Neuronal stem cell (in vitro differentiated cells): ENCODE measurements around the gene CPNE4.
A peak's percentile ranks its signal among the peaks of the same experiment; 100 is the strongest.

Source experiments
- DNase-seq: peaks from one replicate; pipeline ENCODE4 v3.0.0-alpha.2; 2013; ENCODE audit warnings: low spot score
- H2AFZ ChIP-seq: one replicate; pipeline ENCODE4 v1.6.1; 2013; ENCODE audit warnings: mild to moderate bottlenecking, low read length, inconsistent platforms
- H2AK5ac ChIP-seq: 2 replicates; pipeline ENCODE4 v1.6.1; 2013; ENCODE audit warnings: low read depth, mild to moderate bottlenecking, inconsistent platforms, low read length, moderate library complexity, mixed read lengths
- H2BK120ac ChIP-seq: 2 replicates; pipeline ENCODE4 v1.6.1; 2013; ENCODE audit warnings: low read depth, mild to moderate bottlenecking, inconsistent platforms, low read length, moderate library complexity, mixed read lengths
- H2BK12ac ChIP-seq: one replicate; pipeline ENCODE4 v1.6.1; 2013; ENCODE audit warnings: low read length, inconsistent platforms
- H2BK15ac ChIP-seq: 2 replicates; pipeline ENCODE4 v1.6.1; 2013; ENCODE audit warnings: mild to moderate bottlenecking, low read length, inconsistent platforms, mixed read lengths
- H2BK5ac ChIP-seq: one replicate; pipeline ENCODE4 v1.6.1; 2013; ENCODE audit warnings: inconsistent platforms, mild to moderate bottlenecking, low read length, moderate library complexity
- H3K14ac ChIP-seq: one replicate; pipeline ENCODE4 v1.6.1; 2013; ENCODE audit warnings: low read length, inconsistent platforms
- H3K18ac ChIP-seq: 2 replicates; pipeline ENCODE4 v1.6.1; 2013; ENCODE audit warnings: low read length, inconsistent platforms
- H3K23ac ChIP-seq: 2 replicates; pipeline ENCODE4 v1.6.1; 2013; ENCODE audit warnings: low read depth, mild to moderate bottlenecking, mixed read lengths, low read length, inconsistent platforms; ENCODE audit not compliant: poor library complexity
- H3K27ac ChIP-seq: replicated peaks from 3 replicates; pipeline ENCODE4 v1.5.1; 2013; ENCODE audit warnings: low read length, inconsistent platforms
- H3K27me3 ChIP-seq, 3 experiments: 2 replicates each; pipeline ENCODE4 v1.6.1; 2013; ENCODE audit warnings: low read length in 3 of 3, mild to moderate bottlenecking in 2 of 3, inconsistent platforms in 1 of 3, low read depth in 1 of 3, mixed read lengths in 1 of 3, moderate library complexity in 1 of 3; ENCODE audit not compliant: control insufficient read depth in 3 of 3, insufficient read depth in 3 of 3
- H3K36me3 ChIP-seq, 2 donors: replicated peaks in 1 of 2; 2 replicates each; pipeline ENCODE4 v1.6.1; 2013; ENCODE audit warnings: low read length in 2 of 2; ENCODE audit not compliant: control insufficient read depth in 2 of 2, insufficient read depth in 2 of 2
- H3K4ac ChIP-seq: 2 replicates; pipeline ENCODE4 v1.6.1; 2013; ENCODE audit warnings: inconsistent platforms, mild to moderate bottlenecking, low read length, moderate library complexity
- H3K4me1 ChIP-seq, 2 donors: 1 replicate in 1 of 2; 2 replicates in 1 of 2; pipeline ENCODE4 v1.6.1; 2013; ENCODE audit warnings: low read length in 2 of 2, low read depth in 1 of 2; ENCODE audit not compliant: control insufficient read depth in 2 of 2, insufficient read depth in 1 of 2
- H3K4me2 ChIP-seq: one replicate; pipeline ENCODE4 v1.6.1; 2013; ENCODE audit warnings: mild to moderate bottlenecking, low read length, inconsistent platforms; ENCODE audit not compliant: insufficient read depth, poor library complexity, severe bottlenecking
- H3K4me3 ChIP-seq, 2 donors: 2 replicates each; pipeline ENCODE4 v1.5.1; 2013; ENCODE audit warnings: low read length in 2 of 2, mild to moderate bottlenecking in 2 of 2, inconsistent platforms in 1 of 2, moderate library complexity in 1 of 2
- H3K79me1 ChIP-seq: one replicate; pipeline ENCODE4 v1.6.1; 2013; ENCODE audit warnings: low read depth, mild to moderate bottlenecking, inconsistent platforms, low read length, moderate library complexity
- H3K9ac ChIP-seq: one replicate; pipeline ENCODE4 v1.6.1; 2013; ENCODE audit warnings: mild to moderate bottlenecking, low read depth, low read length, inconsistent platforms; ENCODE audit not compliant: poor library complexity
- H3K9me3 ChIP-seq, 2 donors: replicated peaks in 1 of 2; 2 replicates each; pipeline versions ENCODE3 to v1.6.1; 2013; ENCODE audit warnings: low read length in 2 of 2, mild to moderate bottlenecking in 2 of 2, inconsistent platforms in 1 of 2, low read depth in 1 of 2, mixed read lengths in 1 of 2, moderate library complexity in 1 of 2; ENCODE audit not compliant: control insufficient read depth in 2 of 2, insufficient read depth in 1 of 2
- H4K8ac ChIP-seq: one replicate; pipeline ENCODE4 v1.6.1; 2013; ENCODE audit warnings: low read depth, mild to moderate bottlenecking, inconsistent platforms, low read length, moderate library complexity
- H4K91ac ChIP-seq: one replicate; pipeline ENCODE4 v1.6.1; 2013; ENCODE audit warnings: low read length, low read depth, mild to moderate bottlenecking, inconsistent platforms; ENCODE audit not compliant: poor library complexity
- WGBS, 2 donors: extraction: QIAGEN DNeasy Blood & Tissue Kit; methylation state at CpG; one replicate each; pipeline ENCODE4 v1.1.7; 2013; ENCODE audit warnings: missing lambda C conversion rate in 2 of 2, mixed read lengths in 1 of 2; ENCODE audit not compliant: insufficient read length in 2 of 2, insufficient replicate concordance in 1 of 2; ENCODE audit errors: extremely low coverage in 2 of 2; 5-methylcytosine and 5-hydroxymethylcytosine counted together

CPNE4 gene

DNA sequence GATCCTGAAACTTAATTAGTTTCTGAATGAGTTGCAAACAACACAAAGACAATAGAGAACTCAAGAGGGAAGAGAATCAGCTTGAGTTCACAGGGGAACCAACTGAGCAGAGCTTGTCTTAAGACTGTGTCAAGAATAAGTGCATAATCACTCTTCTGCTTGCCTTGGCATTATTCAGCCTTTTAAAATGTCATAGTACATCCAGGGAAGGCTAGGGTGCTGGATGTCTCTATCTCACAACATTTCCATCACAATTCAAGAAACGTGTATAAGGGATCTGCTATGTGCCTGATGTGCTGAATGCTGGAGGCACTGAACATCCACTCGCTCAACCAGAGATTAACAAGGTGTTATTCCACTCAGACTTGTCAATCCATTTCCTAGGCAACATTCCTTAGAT lies 122.6 kb downstream of the CPNE4 start:
- peaks cover 0 to 3% of the 10 kb centered on the region in 2 donors for H3K4me1 ChIP-seq
- no peak overlapping the region for H3K23ac ChIP-seq
- H2BK120ac ChIP-seq, result no peak overlapping the region
- H3K27me3 ChIP-seq, result no peaks in the 10 kb centered on the region
- no peak overlapping the region for H3K14ac ChIP-seq
- no CpG with 5 or more reads among the region's 2 CpGs for WGBS, 2 donors
- H3K9ac ChIP-seq, result no peak overlapping the region
- H2BK5ac ChIP-seq, result no peak overlapping the region
- no peak overlapping the region for H3K18ac ChIP-seq
- H3K36me3 ChIP-seq, result no peaks in the 10 kb centered on the region
- no peak overlapping the region for H3K4me2 ChIP-seq
- H3K4me3 ChIP-seq, result no peak overlapping the region
- no peak overlapping the region for H3K27ac ChIP-seq
- no peak overlapping the region for H3K4ac ChIP-seq
- H3K9me3 ChIP-seq, result no peaks in the 10 kb centered on the region
- no peak overlapping the region for H2BK15ac ChIP-seq
- DNase-seq, result no peak
- H3K79me1 ChIP-seq, result no peaks in the 10 kb centered on the region
- no peak overlapping the region for H4K91ac ChIP-seq
- no peak overlapping the region for H4K8ac ChIP-seq
- H2AK5ac ChIP-seq, result no peak overlapping the region
- H2AFZ ChIP-seq, result no peak overlapping the region
- no peak overlapping the region for H2BK12ac ChIP-seq

DNA sequence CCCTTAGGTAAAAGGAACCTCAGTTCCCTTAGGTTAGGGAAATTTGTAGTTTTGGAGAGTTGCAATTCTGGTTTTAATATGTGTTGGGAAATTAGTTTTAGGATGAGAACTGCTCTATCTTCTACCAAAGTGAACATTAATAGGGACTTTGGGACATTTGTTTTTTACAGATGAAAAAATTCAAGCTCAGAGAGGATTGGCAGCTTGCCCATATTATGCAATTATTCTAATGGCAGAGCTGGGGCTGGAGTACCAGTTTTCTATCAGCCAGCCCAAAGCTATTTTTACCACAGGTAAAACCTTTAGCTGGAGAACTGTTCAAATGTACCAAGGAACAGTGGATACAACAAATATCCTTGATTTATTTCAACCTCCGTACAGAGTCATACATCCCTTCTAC lies 127.0 kb downstream of the CPNE4 start:
- no peaks in the 10 kb centered on the region for H3K36me3 ChIP-seq
- peaks cover 0 to 1% (median 0%) of the 10 kb centered on the region in 3 experiments for H3K27me3 ChIP-seq
- peaks cover 3 to 7% of the 10 kb centered on the region in 2 donors for H3K4me1 ChIP-seq
- no peaks in the 10 kb centered on the region for H3K9me3 ChIP-seq
- H3K27ac ChIP-seq, result no peak overlapping the region
- WGBS, 2 donors, result no CpG with 5 or more reads among the region's 1 CpG
- H3K4ac ChIP-seq, result no peak overlapping the region
- no peak overlapping the region for H2AK5ac ChIP-seq
- H4K8ac ChIP-seq, result no peak overlapping the region
- H2BK12ac ChIP-seq, result no peak overlapping the region
- H2BK5ac ChIP-seq, result no peak overlapping the region
- no peak overlapping the region for H3K9ac ChIP-seq
- no peak overlapping the region for H3K4me3 ChIP-seq
- DNase-seq, result no peak
- H3K4me2 ChIP-seq, result no peak overlapping the region
- H3K79me1 ChIP-seq, result no peaks in the 10 kb centered on the region
- no peak overlapping the region for H3K23ac ChIP-seq
- H2BK120ac ChIP-seq, result no peak overlapping the region
- H3K14ac ChIP-seq, result no peak overlapping the region
- no peak overlapping the region for H2AFZ ChIP-seq
- H2BK15ac ChIP-seq, result no peak overlapping the region
- no peak overlapping the region for H4K91ac ChIP-seq
- H3K18ac ChIP-seq, result no peak overlapping the region

DNA sequence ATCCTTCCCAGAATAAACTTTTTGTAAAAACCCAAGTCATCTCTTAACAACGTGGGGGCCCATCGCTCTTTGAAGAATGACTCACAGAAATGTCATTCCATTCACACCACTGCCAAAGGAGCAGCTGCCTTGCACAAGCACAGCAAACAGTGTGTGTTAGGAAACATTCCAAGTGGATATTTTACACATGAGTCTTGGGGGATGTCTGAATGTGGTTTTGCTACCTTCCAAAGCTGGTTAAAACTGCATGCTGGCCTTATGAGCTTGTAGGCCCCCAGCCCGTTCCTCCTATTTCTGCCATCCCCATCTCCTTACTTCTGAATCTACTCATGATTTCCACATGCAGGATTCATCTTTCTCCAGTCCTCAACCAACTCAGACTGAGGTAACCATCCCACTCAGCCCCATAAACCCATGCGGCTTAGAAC lies 130.8 kb downstream of the CPNE4 start:
- H2BK5ac ChIP-seq, result no peak overlapping the region
- H3K9me3 ChIP-seq, result no peaks in the 10 kb centered on the region
- no peak overlapping the region for H3K14ac ChIP-seq
- H2BK15ac ChIP-seq, result no peak overlapping the region
- H3K23ac ChIP-seq, result no peak overlapping the region
- H3K27ac ChIP-seq, result no peak overlapping the region
- H3K36me3 ChIP-seq, result no peaks in the 10 kb centered on the region
- H3K9ac ChIP-seq, result no peak overlapping the region
- H3K4ac ChIP-seq, result no peak overlapping the region
- H3K4me2 ChIP-seq, result no peak overlapping the region
- peaks cover 0 to 7% of the 10 kb centered on the region in 2 donors for H3K4me1 ChIP-seq
- H2AFZ ChIP-seq, result peak overlapping the region; percentile 33
- peaks cover 0 to 1% (median 0%) of the 10 kb centered on the region in 3 experiments for H3K27me3 ChIP-seq
- no peaks in the 10 kb centered on the region for H3K79me1 ChIP-seq
- no peak for DNase-seq
- H3K4me3 ChIP-seq, result no peak overlapping the region
- H4K8ac ChIP-seq, result no peak overlapping the region
- no peak overlapping the region for H2BK120ac ChIP-seq
- H3K18ac ChIP-seq, result no peak overlapping the region
- no CpG with 5 or more reads among the region's 4 CpGs for WGBS, 2 donors
- H2BK12ac ChIP-seq, result no peak overlapping the region
- H4K91ac ChIP-seq, result no peak overlapping the region
- H2AK5ac ChIP-seq, result no peak overlapping the region

DNA sequence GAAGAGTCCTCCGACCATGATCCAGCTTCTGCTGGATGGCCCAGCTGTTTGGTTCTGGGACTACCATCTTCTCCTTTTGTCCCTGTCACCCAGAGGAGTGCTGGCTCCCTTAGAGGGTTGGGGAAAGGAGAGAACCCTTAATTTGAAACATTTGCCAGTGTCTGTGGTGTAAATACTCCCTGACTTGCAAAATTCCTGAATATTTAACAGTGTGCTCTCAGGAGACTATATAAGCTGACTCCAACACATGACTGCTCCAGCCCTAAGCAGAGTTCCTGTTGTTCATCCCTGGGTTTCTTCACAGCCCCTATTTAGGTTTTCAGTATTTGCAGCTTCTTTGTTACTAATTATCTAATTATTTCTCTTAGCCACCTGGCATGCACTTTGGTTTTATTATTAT lies 133.1 kb downstream of the CPNE4 start:
- Histone ChIP-seq H4K91ac (no peak overlapping the region), H3K4me2 (no peak overlapping the region)
- DNase-seq, result no peak

More for the DNA sequence above, 133.1 kb downstream of the CPNE4 start:
- Histone ChIP-seq H2AK5ac (no peak overlapping the region), H4K8ac (no peak overlapping the region), H2BK12ac (no peak overlapping the region), H3K18ac (no peak overlapping the region), H3K4ac (no peak overlapping the region), H2BK120ac (no peak overlapping the region), H3K79me1 (no peaks in the 10 kb centered on the region), H3K14ac (no peak overlapping the region), H2BK15ac (no peak overlapping the region), H3K4me1 (peaks cover 0 to 7% of the 10 kb centered on the region in 2 donors), H3K36me3 (no peaks in the 10 kb centered on the region), H2AFZ (no peak overlapping the region), H3K9me3 (no peaks in the 10 kb centered on the region), H3K23ac (no peak overlapping the region), H3K27me3 (peaks cover 0 to 1% (median 0%) of the 10 kb centered on the region in 3 experiments), H3K4me3 (no peak overlapping the region), H3K27ac (no peak overlapping the region), H2BK5ac (no peak overlapping the region), H3K9ac (no peak overlapping the region)
- no CpG with 5 or more reads among the region's 1 CpG for WGBS, 2 donors
